NCI-H2196 treated with DMSO at 0.1 percent for 48 hours (cell line): ENCODE measurements around the gene SLC7A10.
"Not testable (repeated sequence)": the region's sequence is repeated elsewhere in the genome, so short reads cannot be mapped to it uniquely, and the experiment has no call there.

ENCODE experiments used
- DNase-seq: peaks from one replicate; lab custom pipeline; 2025; ENCODE audit not compliant: unreplicated experiment; lab: John Stamatoyannopoulos, UW

Gene SLC7A10

GRCh38 chr19:33219261-33219815 is 6.3 kb downstream of the SLC7A10 start:
- DNase-seq: no peak

DNA sequence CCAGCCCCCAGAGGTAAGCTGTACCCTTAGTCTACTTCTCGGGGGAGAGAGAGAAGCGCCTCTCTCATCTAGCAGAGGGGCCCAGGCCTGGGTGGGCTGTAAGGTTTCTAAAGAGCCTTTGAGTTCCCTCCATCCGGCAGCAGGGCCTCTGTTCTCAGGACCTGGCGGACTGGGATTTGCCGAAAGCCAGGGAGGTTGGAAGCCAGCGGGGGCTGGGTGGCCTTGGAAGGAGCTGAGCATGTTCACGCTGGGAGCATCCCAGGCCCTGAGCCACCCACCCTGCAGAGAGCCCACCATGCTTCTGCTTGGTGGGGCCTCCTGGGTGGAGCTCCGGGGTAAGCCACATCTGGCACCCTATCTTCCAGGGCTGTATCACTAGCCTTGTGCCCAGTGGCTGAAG is 7.8 kb downstream of the SLC7A10 start:
- DNase-seq: no peak

GRCh38 chr19:33216198-33216830 is 9.3 kb downstream of the SLC7A10 start:
- DNase-seq: no peak

- no peak for DNase-seq
Measured at GRCh38 chr19:33215438-33216197, 10.0 kb downstream of the SLC7A10 start.

- DNase-seq: no peak
Measured at GRCh38 chr19:33214596-33214995, 11.1 kb downstream of the SLC7A10 start.

DNA sequence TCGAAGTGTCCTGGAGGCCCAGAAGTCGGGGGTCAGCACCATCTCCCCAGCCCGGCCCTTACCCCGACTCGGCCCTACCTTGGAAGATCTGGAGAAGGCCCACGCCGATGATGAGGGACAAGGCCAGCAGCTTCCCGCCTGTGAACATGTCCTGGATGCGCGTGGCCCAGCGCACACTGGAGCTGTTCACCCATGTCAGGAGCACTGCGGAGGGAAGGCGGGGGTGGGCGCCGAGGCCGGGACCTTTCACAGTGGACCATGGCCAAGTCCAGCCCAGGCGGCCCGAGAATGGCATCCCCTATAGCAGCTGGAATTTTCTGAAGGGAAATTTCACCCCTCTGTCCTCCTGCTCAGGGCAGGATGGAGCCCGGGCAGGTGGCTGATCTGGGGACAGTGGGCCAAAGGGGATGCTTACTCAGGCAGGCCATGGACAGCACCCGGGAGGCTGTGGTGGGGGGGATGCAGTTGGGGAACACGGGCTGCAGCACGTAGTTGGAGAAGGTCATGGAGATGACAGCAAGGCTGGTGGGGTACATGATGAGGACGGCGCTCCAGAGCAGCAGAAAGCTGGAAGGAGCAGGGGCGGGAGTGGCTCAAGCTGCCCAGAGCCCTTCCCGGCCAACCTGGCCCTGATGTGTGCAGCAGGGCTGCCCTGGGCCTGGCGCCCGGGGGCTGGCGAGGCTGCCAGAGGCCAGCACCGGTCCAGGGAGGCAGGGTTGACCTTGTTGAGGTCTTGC is 13.0 kb downstream of the SLC7A10 start:
- no peak for DNase-seq

GRCh38 chr19:33211794-33212435 is 13.7 kb downstream of the SLC7A10 start:
- no peak for DNase-seq

GRCh38 chr19:33210266-33210940 is 15.2 kb downstream of the SLC7A10 start:
- no peak for DNase-seq

DNA sequence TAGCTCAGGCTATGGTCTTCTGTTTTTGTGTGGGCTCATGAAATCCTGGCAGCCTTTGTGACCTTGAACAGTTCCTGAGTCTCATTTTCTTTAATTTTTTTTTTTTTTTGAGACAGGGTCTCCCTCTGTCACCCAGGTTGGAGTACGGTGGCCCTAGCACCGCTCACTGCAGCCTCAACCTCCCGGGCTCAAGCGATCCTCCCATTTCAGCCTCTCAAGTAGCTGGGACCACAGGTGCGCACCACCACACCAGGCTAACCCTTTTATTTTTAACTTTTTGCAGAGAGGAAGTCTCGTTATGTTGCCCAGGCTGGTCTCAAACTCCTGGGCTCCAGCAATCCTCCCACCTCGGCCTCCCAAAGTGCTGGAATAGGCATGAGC is 15.8 kb downstream of the SLC7A10 start:
- not testable (repeated sequence) for DNase-seq

DNA sequence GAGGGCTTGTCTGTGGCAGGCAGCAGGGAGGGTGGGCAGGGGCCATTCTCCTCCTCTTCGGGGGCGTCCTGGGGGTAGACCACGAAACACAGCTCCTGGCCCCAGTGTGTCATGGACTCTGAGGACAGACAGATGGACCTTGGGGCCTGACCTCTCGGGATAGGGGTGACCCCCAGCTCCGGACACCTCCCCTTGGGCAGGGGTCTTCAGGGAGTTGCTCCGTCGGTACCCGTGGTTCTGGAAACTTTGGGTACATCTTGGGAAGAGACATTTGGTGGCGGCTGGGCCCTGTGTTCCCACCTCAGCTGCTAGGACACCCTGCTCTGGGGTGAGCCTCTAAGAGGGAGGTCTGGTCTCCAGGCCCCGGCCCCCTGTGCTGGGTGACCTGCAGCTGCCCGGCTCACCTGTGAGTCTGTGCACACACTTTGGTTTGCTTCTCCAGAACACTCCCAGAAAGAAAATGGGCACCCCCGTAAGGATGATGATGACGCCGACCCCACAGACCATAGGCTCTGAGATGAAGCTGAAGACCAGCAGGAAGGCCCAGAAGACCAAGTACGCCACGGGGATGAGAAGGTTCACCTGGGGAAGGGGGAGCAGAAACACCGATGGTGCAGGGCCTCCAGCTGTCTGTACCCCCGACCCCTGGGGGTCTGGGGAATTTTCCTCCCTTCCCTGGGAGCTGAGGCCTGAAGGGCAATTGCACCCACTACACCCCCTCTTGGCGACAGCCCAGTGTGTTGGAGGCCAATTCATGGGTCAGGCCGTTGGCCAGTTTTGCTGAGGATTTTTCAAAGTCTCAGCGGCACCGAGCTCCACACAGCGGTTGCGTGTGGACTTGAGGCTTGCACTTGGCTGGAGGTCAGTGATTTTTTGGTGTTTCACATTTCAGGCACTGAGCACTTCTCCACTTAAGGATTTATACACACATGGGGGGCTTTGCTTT is 16.5 kb downstream of the SLC7A10 start:
- no peak for DNase-seq

DNA sequence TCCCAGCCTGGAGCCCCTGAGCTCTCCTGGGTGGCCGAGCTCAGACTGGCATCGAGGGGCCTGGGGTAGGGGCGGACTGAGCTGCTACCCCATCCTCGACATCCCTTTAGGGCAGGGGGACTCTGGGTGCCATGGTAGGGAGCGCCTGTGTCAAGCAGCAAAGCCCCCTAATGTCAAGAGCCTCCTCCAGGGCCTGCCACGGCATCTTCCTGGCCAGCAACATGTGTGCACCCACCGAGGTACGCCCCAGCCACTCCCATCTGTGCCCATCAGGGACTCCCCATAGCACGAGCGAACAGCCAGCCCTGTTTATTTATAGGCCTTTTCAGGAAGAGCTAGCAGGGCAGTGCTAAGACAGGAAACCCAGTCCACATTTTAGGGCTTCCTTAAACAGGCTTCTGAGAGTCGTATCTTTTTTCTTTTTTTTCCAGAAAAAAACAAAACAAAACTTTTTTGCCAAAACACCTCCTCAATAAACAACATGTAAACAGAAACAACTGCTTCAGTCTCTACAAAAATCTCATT is 17.2 kb downstream of the SLC7A10 start:
- DNase-seq: no peak

GRCh38 chr19:33207903-33208302 is 17.7 kb downstream of the SLC7A10 start:
- DNase-seq: no peak

DNA sequence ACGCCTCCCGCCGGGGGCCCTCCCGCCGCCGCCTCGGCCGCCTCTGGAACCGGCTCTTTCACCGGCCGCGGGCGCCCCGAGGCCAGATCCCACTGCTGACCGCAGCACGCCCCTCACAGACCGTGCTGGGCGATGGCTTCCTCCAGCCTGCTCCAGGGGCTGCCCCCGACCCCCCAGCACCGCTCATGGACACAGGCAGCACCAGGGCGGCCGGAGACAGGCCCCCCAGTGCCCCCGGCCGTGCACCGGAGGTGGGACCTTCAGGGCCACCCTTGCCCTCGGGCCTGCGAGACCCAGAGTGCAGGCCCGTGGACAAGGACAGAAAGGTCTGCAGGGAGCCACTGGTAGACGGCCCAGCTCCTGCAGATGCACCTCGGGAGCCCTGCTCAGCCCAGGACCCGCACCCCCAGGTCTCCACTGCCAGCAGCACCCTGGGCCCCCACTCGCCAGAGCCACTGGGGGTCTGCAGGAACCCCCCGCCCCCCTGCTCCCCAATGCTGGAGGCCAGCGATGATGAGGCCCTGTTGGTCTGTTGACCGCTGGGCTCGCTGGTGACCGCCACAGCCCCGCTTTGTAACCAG is 18.5 kb downstream of the SLC7A10 start:
- no peak for DNase-seq

DNA sequence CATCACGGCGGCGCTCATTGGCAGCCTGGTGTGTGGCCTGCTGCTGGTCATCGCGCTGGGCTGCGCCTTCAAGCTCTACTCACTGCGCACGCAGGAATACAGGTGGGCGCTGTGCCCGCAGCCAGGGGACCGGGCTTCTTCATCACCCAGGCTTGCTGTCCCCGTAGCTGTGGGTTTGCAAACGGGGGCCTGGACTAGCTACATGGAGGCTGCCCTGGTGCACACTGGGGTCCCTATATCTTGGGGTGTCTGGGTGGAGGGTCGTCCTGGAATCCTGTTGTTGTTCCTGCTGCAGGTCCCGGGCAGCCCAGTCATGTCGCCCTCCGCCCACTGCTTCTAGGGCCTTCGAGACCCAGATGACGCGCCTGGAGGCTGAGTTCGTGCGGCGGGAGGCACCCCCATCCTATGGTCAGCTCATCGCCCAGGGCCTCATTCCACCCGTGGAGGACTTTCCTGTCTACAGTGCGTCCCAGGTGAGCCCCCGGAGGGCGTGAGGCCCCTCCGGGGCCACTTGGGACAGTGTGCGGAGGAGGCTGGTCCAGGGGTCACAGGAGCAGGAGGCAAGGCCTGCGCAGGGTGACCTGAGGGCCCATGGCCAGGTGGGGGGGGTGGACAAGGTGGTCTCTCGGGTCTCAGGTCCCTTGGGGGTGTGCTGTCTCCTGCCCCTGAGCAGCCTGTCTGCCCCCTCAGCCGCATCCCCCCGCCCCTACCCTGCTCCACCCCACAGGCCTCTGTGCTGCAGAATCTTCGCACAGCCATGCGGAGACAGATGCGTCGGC is 19.2 kb downstream of the SLC7A10 start:
- no peak for DNase-seq

GRCh38 chr19:33205531-33206260 is 20.0 kb downstream of the SLC7A10 start:
- no peak for DNase-seq

DNA sequence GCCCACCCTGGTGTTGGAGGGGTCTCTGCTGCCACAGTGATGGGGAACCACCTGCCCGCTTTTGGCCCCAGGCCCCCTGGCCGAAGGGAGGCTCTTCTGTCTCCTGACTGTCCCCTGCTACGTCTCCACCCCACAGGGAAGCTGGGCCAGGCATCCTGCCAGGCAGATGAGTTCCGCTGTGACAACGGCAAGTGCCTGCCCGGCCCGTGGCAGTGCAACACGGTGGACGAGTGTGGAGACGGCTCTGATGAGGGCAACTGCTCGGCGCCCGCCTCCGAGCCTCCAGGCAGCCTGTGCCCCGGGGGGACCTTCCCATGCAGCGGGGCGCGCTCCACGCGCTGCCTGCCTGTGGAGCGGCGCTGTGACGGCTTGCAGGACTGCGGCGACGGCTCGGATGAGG is 20.5 kb downstream of the SLC7A10 start:
- no peak for DNase-seq

GRCh38 chr19:33204136-33204973 is 21.3 kb downstream of the SLC7A10 start:
- no peak for DNase-seq
